Measurements from ENCODE around the gene PDGFB.

PDGFB gene

GRCh38 chr22:39247361-39247760 lies 2.6 kb upstream of the PDGFB start:
- Histone ChIP-seq H3K9me3 (ENCODE audit: control insufficient read depth in 2 of 2, low read length in 2 of 2) (no peaks in the 10 kb centered on the region), H3K4me3 (ENCODE audit: low read length in 2 of 2) (no peak overlapping the region), H3K36me3 (ENCODE audit: control insufficient read depth in 2 of 2, insufficient read depth in 2 of 2, low read length in 2 of 2) (no peaks in the 10 kb centered on the region), H3K9ac (ENCODE audit: low read depth in 1 of 2, low read length in 2 of 2) (no peak overlapping the region), H3K27ac (ENCODE audit: low read depth in 2 of 2, low read length in 2 of 2) (no peak overlapping the region), H3K4me1 (ENCODE audit: control insufficient read depth in 2 of 2, insufficient read depth in 2 of 2, low read length in 2 of 2) (peaks cover 10 to 11% of the 10 kb centered on the region in 2 donors), H3K27me3 (ENCODE audit: control insufficient read depth in 2 of 2, insufficient read depth in 2 of 2, low read length in 2 of 2) (peaks cover 37 to 62% of the 10 kb centered on the region in 2 donors)

GRCh38 chr22:39246690-39247332 lies 2.0 kb upstream of the PDGFB start:
- Histone ChIP-seq H3K4me1 (ENCODE audit: control insufficient read depth in 2 of 2, insufficient read depth in 2 of 2, low read length in 2 of 2) (peaks cover 12 to 13% of the 10 kb centered on the region in 2 donors), H3K36me3 (ENCODE audit: control insufficient read depth in 2 of 2, insufficient read depth in 2 of 2, low read length in 2 of 2) (no peaks in the 10 kb centered on the region), H3K27me3 (ENCODE audit: control insufficient read depth in 2 of 2, insufficient read depth in 2 of 2, low read length in 2 of 2) (peaks cover 33 to 58% of the 10 kb centered on the region in 2 donors), H3K4me3 (ENCODE audit: low read length in 2 of 2) (no peak overlapping the region), H3K9me3 (ENCODE audit: control insufficient read depth in 2 of 2, low read length in 2 of 2) (no peaks in the 10 kb centered on the region), H3K27ac (ENCODE audit: low read depth in 2 of 2, low read length in 2 of 2) (no peak overlapping the region), H3K9ac (ENCODE audit: low read depth in 1 of 2, low read length in 2 of 2) (no peak overlapping the region)

- H3K9me3 ChIP-seq (ENCODE audit: control insufficient read depth in 2 of 2, low read length in 2 of 2): no peaks in the 10 kb centered on the region
- H3K4me3 ChIP-seq (ENCODE audit: low read length in 2 of 2): no peak overlapping the region
- H3K27me3 ChIP-seq (ENCODE audit: control insufficient read depth in 2 of 2, insufficient read depth in 2 of 2, low read length in 2 of 2): peaks cover 37 to 58% of the 10 kb centered on the region in 2 donors
- H3K27ac ChIP-seq (ENCODE audit: low read depth in 2 of 2, low read length in 2 of 2): no peak overlapping the region
- H3K36me3 ChIP-seq (ENCODE audit: control insufficient read depth in 2 of 2, insufficient read depth in 2 of 2, low read length in 2 of 2): no peaks in the 10 kb centered on the region
- peaks cover 18% of the 10 kb centered on the region in 2 donors for H3K4me1 ChIP-seq (ENCODE audit: control insufficient read depth in 2 of 2, insufficient read depth in 2 of 2, low read length in 2 of 2)
- no peak overlapping the region for H3K9ac ChIP-seq (ENCODE audit: low read depth in 1 of 2, low read length in 2 of 2)
These were observed 1.4 kb upstream of the PDGFB start for GRCh38 chr22:39246217-39246616.

DNA sequence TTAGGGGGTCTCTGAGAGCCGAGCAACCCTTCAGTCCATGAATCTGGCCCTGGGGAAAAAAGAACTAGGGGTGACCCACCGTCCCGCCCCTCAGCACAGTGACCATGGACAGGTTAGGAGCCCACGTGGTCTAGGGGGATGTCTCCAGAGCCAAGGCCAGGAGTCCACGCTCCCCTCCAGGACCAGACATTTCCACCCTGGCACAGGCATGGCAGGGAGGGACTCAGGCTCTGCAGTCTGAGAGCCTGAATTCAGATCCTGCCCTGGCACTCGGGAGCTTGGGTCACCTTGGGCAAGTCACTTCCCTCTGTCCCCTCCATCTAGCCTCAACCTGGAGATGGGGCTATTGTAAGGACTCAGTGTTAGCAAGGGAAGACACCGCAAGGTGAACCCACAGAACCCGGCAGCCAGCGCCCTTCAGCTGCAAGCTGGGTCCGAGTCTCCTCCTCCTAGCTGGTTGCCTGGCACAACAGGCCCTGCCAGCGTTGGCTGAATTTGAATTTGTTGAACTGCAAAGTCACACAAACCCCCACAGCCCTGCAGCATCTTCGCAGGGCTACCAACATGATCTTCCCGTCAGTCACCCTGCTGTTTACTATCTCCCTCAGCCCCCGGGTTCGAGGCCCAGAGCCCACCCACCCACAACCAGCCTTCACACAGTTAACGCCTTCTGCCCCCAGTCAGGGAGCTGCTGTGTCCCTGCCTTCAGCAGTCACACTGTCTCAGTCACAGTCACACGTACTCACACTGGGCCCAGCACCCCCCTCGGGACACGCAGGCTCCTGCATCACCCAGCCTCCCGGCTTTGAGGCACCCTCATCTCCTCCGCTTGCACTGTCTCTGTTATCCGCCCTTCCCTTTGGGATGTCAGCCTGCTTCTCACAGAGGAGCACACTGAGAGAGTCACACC lies 603 bp upstream of the PDGFB start:
- Histone ChIP-seq H3K4me1 (ENCODE audit: control insufficient read depth in 2 of 2, insufficient read depth in 2 of 2, low read length in 2 of 2) (peaks cover 25 to 26% of the 10 kb centered on the region in 2 donors), H3K36me3 (ENCODE audit: control insufficient read depth in 2 of 2, insufficient read depth in 2 of 2, low read length in 2 of 2) (no peaks in the 10 kb centered on the region), H3K27me3 (ENCODE audit: control insufficient read depth in 2 of 2, insufficient read depth in 2 of 2, low read length in 2 of 2) (peaks cover 35 to 53% of the 10 kb centered on the region in 2 donors), H3K9me3 (ENCODE audit: control insufficient read depth in 2 of 2, low read length in 2 of 2) (no peaks in the 10 kb centered on the region), H3K4me3 (ENCODE audit: low read length in 2 of 2) (no peak overlapping the region), H3K27ac (ENCODE audit: low read depth in 2 of 2, low read length in 2 of 2) (no peak overlapping the region), H3K9ac (ENCODE audit: low read depth in 1 of 2, low read length in 2 of 2) (no peak overlapping the region)

- Histone ChIP-seq H3K9ac (ENCODE audit: low read depth in 1 of 2, low read length in 2 of 2) (peak overlapping the region in 1 of 2 donors; percentile 35), H3K27ac (ENCODE audit: low read depth in 2 of 2, low read length in 2 of 2) (peak overlapping the region; percentile 33 to 38), H3K4me1 (ENCODE audit: control insufficient read depth in 2 of 2, insufficient read depth in 2 of 2, low read length in 2 of 2) (peaks cover 36 to 39% of the 10 kb centered on the region in 2 donors), H3K27me3 (ENCODE audit: control insufficient read depth in 2 of 2, insufficient read depth in 2 of 2, low read length in 2 of 2) (peaks cover 33 to 46% of the 10 kb centered on the region in 2 donors), H3K36me3 (ENCODE audit: control insufficient read depth in 2 of 2, insufficient read depth in 2 of 2, low read length in 2 of 2) (no peaks in the 10 kb centered on the region), H3K4me3 (ENCODE audit: low read length in 2 of 2) (peak overlapping the region; percentile 46 to 52), H3K9me3 (ENCODE audit: control insufficient read depth in 2 of 2, low read length in 2 of 2) (no peaks in the 10 kb centered on the region)
These were observed 666 bp downstream of the PDGFB start for GRCh38 chr22:39244136-39244495.

DNA sequence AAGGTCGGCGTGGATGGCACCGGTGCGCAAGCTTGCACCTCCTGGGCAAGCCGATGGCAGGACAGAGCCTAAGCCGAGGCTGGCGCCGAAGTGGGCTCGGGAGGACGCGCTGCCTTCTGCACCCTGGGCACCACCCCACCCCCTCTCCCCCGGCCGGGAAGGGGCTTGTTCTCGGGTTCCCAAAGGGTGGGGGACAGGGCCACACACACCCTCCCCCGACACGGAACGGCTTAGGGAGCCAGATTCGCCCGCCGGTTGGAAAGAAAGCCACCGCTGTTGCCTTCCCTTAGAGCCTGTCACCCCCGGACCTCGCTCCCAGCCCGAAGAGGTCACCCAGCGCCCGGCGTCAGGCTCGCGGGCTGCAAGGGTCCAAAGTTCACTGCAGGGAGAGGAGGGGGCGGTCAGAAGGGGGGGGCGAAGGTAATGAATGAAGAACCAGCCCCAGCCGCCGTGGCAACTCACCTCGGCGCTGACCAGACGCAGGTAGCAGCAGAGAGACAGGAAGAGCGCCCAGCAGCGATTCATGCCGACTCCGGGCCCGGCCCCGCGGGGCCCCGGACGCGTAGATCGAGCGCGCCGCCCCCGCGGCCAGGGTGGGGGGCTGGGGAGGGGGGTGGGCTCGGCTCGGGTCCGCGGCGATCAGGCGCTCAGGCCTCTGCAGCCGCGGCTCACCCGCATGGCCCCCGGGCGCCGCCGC lies 1.2 kb downstream of the PDGFB start:
- Histone ChIP-seq H3K9me3 (ENCODE audit: control insufficient read depth in 2 of 2, low read length in 2 of 2) (no peaks in the 10 kb centered on the region), H3K4me3 (ENCODE audit: low read length in 2 of 2) (peak overlapping the region; percentile 57 to 61), H3K36me3 (ENCODE audit: control insufficient read depth in 2 of 2, insufficient read depth in 2 of 2, low read length in 2 of 2) (no peaks in the 10 kb centered on the region), H3K27ac (ENCODE audit: low read depth in 2 of 2, low read length in 2 of 2) (peak overlapping the region; percentile 33 to 52), H3K9ac (ENCODE audit: low read depth in 1 of 2, low read length in 2 of 2) (peak overlapping the region in 1 of 2 donors; percentile 65), H3K4me1 (ENCODE audit: control insufficient read depth in 2 of 2, insufficient read depth in 2 of 2, low read length in 2 of 2) (peaks cover 37 to 41% of the 10 kb centered on the region in 2 donors), H3K27me3 (ENCODE audit: control insufficient read depth in 2 of 2, insufficient read depth in 2 of 2, low read length in 2 of 2) (peaks cover 34 to 43% of the 10 kb centered on the region in 2 donors)

GRCh38 chr22:39242595-39243438 lies 2.0 kb downstream of the PDGFB start:
- H3K27ac ChIP-seq (ENCODE audit: low read depth in 2 of 2, low read length in 2 of 2): peak overlapping the region; percentile 30 to 52
- peak overlapping the region; percentile 57 to 61 for H3K4me3 ChIP-seq (ENCODE audit: low read length in 2 of 2)
- peak overlapping the region in 1 of 2 donors; percentile 65 for H3K9ac ChIP-seq (ENCODE audit: low read depth in 1 of 2, low read length in 2 of 2)
- no peaks in the 10 kb centered on the region for H3K36me3 ChIP-seq (ENCODE audit: control insufficient read depth in 2 of 2, insufficient read depth in 2 of 2, low read length in 2 of 2)
- H3K27me3 ChIP-seq (ENCODE audit: control insufficient read depth in 2 of 2, insufficient read depth in 2 of 2, low read length in 2 of 2): peaks cover 38 to 47% of the 10 kb centered on the region in 2 donors
- H3K4me1 ChIP-seq (ENCODE audit: control insufficient read depth in 2 of 2, insufficient read depth in 2 of 2, low read length in 2 of 2): peaks cover 39 to 45% of the 10 kb centered on the region in 2 donors
- no peaks in the 10 kb centered on the region for H3K9me3 ChIP-seq (ENCODE audit: control insufficient read depth in 2 of 2, low read length in 2 of 2)

DNA sequence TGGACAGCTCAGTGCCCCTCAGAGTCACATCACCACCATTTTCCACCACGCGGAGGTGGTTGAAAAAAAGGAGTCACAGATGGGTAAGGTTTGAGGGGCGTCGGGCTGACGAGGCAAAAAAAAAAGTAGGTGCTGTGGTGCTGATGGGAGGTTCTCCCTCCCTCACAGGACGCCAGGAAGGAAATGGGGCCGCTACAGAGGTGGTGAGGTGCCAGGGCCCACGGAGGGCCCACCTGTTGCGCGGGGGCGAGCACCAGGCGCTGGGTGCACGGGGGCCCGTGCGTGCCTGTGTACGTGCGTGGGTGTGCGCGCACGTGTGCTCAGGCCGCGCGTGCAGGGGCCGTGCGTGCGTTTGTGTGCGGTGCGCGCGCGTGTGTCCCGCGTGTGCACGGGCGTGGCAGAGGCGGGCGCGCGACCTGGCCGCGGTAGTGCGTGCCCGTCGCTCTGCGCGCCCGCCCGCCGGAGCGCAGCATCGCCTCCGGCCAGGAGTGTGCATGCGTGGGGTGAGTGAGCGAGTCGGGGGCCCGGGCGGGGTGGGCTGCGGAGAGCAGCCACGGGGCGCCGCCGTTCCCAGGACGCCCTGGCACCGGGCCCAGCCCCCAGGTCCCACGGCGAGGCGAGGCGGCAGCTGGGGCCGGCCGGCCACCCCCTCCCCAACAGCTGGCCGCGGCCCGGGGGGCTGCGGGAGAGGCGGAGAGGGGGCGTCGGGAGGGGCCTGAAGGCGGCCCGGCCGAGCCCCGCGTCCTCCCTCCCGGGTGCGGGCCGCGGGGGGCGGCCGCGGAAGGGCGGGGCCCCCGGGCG lies 2.8 kb downstream of the PDGFB start:
- peaks cover 42 to 54% of the 10 kb centered on the region in 2 donors for H3K27me3 ChIP-seq (ENCODE audit: control insufficient read depth in 2 of 2, insufficient read depth in 2 of 2, low read length in 2 of 2)
- H3K4me3 ChIP-seq (ENCODE audit: low read length in 2 of 2): peak overlapping the region; percentile 6 to 42
- no peaks in the 10 kb centered on the region for H3K36me3 ChIP-seq (ENCODE audit: control insufficient read depth in 2 of 2, insufficient read depth in 2 of 2, low read length in 2 of 2)
- H3K27ac ChIP-seq (ENCODE audit: low read depth in 2 of 2, low read length in 2 of 2): peak overlapping the region; percentile 75 to 79
- H3K9me3 ChIP-seq (ENCODE audit: control insufficient read depth in 2 of 2, low read length in 2 of 2): no peaks in the 10 kb centered on the region
- peak overlapping the region in 1 of 2 donors; percentile 65 for H3K9ac ChIP-seq (ENCODE audit: low read depth in 1 of 2, low read length in 2 of 2)
- peaks cover 47 to 54% of the 10 kb centered on the region in 2 donors for H3K4me1 ChIP-seq (ENCODE audit: control insufficient read depth in 2 of 2, insufficient read depth in 2 of 2, low read length in 2 of 2)
